NCI-H2196 treated with DMSO at 0.1 percent for 48 hours (cell line): ENCODE data around the gene TMEM63B.
"Not testable (repeated sequence)": the region's sequence is repeated elsewhere in the genome, so short reads cannot be mapped to it uniquely, and the experiment has no call there.

Experiments
- DNase-seq: peaks from one replicate; lab custom pipeline; 2025; ENCODE audit not compliant: unreplicated experiment; lab: John Stamatoyannopoulos, UW

Gene TMEM63B

GRCh38 chr6:44142835-44143234 is 15.5 kb downstream of the TMEM63B start:
- DNase-seq = no peak

DNA sequence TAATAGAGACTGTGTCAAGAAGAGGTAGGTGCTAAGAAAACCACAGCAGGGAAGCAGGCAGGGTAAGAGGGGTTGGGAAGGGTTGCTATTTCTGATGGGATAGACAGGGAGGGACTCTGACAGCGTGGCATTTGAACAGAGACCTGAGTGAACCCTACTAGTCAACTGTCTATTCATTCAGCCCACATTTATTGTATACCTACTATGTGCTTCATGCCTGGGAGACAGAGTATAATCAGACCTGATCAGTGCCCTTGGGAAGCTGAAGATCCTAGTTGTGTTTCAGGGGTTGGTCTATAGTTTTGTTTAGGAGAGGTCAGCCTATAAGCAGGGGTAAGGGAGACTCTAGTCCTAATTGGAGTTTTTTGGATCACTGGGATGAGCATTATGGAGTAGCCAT is 16.4 kb downstream of the TMEM63B start:
- DNase-seq = no peak

DNA sequence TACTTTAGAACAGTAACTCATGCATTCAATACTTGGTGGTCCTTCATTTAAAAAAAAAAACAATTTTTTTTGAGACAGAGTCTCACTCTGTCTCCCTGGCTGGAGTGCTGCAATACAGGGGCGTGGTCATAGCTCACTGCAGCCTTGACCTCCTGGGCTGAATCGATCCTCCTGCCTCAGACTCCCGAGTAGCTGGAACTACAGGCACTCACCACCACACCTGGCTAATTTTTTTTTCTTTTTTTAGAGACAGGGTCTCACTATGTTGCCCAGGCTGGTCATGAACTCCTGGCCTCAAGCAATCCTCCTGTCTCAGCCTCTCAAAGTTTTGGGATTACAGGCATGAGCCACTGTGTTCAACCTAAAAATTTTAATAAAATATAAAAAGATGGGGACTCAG is 17.2 kb downstream of the TMEM63B start:
- DNase-seq = not testable (repeated sequence)

DNA sequence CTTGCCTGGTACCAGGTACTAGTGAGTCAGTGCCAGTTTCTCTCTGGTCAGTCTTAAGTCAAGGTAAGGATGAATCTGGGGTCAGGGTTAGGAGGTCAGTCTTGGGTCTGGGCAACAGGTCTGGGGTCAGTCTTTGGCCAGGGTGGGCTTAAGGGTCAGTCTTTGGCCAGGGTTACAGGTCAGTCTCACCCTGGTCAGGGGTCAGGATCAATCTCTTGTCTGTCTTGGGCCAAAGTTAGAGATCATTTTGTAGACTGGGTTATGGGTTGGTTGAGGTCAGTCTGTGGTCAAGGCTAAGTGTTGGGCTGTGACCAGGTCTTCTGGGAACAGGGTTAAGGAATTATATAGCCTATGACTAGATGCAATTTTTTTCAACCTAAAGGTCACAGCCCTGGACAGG is 18.5 kb downstream of the TMEM63B start:
- DNase-seq = no peak

DNA sequence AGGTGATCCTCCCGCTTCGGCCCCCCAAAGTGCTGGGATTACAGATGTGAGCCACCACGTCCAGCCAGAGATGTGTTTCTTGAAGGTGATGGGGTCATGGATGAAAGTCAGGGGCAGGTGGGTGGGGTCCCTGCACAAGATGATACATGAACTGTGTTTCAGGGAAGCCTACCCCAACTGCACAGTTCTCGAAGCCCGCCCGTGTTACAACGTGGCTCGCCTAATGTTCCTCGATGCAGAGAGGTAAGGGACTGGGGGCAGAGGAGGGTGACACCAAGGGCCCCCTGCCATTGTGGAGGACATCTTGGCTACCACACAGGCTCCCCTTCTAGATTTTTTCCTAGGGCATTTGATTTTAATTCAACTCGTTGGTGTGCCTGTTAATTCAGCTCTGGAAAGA is 19.3 kb downstream of the TMEM63B start:
- DNase-seq = no peak

DNA sequence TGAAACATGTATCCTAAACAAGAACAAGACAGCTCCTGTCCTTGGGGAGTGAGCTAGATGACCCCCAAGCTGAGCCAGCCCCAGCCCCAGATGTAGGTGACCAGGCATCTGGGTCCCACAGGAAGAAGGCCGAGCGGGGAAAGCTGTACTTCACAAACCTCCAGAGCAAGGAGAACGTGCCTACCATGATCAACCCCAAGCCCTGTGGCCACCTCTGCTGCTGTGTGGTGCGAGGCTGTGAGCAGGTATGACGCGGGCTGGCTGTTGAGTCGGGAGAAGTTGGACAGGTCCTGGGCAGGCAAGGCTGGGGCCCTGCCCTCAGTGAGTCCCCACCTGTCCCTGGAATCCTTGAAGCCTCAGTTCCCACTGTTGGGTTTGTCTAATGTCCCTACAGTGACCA is 19.9 kb downstream of the TMEM63B start:
- no peak for DNase-seq

DNA sequence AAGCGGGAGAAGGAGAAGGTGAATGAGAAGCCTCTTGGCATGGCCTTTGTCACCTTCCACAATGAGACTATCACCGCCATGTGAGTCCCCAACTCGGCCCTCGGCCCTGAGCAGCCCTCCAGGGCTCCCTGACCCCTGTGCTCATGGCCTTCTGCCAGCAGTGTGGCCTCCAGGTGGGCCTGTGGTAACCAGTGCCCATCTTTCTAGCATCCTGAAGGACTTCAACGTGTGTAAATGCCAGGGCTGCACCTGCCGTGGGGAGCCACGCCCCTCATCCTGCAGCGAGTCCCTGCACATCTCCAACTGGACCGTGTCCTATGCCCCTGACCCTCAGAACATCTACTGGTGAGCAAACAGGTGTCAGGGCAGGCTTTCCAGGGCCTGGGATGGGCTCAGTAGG is 21.0 kb downstream of the TMEM63B start:
- no peak for DNase-seq

DNA sequence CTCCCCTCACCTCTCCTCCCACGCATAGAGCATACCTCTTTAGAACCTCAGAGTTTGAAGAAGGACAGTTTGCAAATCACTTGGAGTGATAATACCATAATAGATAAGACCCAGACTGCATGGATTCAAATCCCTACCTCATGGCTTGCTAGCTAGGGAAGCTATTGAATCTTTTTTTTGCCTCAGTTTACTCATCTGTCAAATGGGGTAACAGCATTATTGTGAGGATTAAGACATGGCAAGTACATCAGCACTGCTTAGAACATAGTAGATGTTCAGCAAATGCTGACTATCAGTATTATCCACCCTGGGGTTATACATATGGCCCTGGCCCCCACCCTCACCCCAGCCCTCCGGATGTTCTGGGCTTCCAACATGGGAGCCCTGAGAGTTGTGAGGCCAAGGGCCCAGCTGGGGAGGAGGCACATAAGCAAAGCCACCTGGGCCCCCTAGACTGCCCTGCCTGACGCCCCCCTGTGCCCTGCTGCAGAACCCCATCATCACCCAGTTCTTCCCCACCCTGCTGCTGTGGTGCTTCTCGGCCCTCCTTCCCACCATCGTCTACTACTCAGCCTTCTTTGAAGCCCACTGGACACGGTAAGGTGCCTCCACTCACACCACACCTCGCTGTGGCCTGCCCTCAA is 22.1 kb downstream of the TMEM63B start:
- DNase-seq = no peak

- DNase-seq = no peak
Measured at GRCh38 chr6:44150317-44150917, 23.1 kb downstream of the TMEM63B start.

DNA sequence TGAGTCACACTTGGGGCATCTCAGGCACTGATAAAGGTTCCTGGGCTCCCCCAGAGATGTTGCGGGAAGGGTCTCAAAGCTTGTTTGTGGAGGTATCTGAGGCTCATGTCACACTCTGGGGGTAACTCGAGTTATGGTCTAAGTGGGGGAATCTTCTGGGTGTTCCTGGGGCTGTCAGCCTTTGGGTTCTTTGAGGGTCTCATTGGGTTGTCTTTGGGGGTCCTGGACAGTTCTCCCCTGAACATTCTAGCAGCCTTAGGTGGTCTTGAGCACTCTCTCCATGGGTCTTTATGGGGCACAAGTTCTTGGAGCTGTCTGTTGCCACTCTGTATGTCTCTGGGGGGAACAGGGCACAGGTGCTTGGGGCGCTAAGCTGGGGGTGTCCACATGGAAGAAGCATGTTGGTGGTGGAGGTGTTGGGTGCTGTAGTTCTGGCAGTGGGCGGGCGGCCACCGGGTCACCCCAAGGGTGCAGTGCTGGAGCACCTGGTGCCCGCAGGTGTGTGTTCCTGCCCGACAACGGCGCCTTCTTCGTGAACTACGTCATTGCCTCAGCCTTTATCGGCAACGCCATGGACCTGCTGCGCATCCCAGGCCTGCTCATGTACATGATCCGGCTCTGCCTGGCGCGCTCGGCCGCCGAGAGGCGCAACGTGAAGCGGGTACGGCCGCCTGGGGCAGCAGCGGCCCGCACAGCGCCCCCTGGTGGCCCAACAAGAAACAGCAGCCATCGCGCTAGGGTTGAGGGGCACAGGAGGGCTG is 24.2 kb downstream of the TMEM63B start:
- no peak for DNase-seq

DNA sequence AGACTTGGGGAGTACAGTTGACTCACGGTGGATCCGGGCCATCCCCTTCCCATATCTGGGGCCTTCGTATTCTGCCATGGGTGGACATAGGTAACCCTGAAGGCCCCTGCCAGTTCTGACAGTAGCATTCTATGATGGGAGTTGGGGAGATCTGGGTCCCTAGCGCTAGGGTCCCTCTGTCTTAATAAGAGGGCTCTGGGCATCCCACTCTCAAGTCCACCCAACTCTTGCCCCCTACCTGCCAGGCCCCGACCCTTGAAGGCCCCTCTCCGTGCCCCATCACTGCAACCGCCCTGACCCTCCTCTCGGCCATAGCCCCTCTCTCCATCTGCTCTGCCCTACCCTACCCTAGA is 24.7 kb downstream of the TMEM63B start:
- DNase-seq = no peak

DNA sequence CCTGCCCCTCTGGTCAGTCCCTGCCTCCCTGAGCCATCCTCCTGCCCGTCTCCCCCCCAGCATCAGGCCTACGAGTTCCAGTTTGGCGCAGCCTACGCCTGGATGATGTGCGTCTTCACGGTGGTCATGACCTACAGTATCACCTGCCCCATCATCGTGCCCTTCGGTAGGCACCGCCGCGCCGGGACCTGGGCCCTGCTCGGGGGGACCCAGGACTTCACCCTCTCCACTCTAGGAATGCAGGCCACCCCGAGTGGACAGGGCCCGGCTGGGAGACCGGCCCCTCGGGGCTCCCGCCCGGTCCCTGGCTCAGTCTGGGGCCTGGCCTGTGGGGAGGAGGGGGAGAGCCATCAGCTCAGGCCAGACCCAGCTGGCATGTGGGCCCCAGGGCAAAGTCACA is 25.2 kb downstream of the TMEM63B start:
- no peak for DNase-seq

DNA sequence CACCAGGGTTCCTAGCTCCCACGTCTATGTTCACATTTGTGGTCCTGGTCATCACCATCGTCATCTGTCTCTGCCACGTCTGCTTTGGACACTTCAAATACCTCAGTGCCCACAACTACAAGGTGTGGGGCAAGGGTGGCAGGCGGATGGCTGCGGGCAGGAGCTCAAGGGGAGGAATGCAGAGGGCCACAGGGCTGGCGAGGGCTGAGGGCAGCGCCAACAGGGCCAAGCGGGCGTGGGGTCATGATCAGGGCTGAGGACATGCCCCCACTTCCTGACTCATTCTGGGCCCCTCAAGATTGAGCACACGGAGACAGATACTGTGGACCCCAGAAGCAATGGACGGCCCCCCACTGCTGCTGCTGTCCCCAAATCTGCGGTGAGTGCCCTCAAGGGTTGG is 26.7 kb downstream of the TMEM63B start:
- DNase-seq = no peak

- DNase-seq = no peak
Measured at GRCh38 chr6:44156494-44157151, 29.3 kb downstream of the TMEM63B start.

DNA sequence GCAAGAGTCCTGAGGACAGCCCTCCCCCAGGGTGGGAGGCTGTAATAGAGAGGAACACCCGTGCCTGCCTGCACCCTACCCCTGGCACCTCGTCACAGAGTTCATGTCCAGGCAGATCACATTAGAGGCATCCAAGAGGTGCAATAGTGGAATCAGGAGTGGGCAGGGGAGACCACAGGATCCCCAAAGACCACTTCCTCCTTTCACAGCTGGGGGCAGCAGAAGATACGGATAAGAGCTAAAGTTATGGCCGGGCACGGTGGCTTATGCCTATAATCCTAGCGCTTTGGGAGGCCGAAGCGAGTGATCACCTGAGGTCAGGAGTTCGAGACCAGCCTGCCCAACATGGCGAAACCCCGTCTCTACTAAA is 29.8 kb downstream of the TMEM63B start:
- DNase-seq = no peak

- DNase-seq = no peak
Measured at GRCh38 chr6:44158770-44159228, 31.4 kb downstream of the TMEM63B start, which contains the start of gene CAPN11. Gene CAPN11 (plus strand): TSS chr6:44158820. CDS start chr6:44158849, 29 bp downstream.

DNA sequence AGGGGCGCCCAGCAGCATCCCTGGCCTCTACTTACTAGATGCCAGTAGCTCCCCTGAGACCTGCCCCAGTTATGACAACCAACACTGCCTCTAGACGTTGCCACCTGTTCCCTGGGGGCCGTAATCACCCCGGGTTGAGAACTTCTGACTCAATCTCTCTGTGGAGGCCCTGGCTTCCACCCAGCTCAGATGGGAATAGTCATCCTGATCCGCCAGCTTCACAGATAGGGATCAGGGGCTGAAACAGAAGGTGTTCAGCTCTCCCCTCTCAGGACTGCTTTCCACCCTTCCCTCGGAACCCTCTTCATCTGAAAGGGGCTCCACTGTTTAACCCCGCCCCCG is 34.6 kb downstream of the TMEM63B start:
- DNase-seq = no peak

DNA sequence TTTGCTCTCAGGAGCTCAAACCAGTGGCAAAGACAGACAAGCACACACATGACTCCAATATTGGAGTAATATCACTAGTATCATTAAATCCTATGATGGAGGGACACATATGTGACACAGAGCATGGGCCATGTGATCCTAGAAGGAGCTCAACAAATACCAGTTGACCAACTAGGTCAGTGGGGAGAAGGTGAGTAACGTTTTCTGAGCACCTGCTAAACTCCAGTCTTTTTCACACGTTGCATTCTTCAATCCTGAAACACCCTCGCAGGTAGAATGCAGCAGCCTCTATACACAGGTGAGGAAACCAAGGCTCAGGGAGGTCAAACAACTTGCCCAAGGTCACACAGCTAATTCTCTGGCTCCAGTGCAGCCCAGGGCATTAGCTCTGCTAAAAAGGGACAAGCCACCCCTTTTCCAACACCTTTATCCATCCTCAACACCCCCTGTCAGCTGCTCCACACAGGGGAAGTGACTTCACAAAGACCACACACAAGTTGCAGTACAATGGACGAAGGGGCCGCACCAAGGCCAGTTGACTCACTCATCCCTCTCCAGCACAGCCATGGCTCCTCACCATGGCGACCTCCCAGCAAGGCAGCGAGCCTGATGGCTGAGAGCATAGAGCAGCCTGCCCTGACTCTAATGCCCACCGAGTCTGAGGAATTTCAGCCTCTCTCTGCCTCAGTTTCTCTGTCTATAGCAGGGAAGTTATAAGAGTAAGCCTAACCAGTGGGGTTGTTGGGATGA is 35.7 kb downstream of the TMEM63B start:
- no peak for DNase-seq

DNA sequence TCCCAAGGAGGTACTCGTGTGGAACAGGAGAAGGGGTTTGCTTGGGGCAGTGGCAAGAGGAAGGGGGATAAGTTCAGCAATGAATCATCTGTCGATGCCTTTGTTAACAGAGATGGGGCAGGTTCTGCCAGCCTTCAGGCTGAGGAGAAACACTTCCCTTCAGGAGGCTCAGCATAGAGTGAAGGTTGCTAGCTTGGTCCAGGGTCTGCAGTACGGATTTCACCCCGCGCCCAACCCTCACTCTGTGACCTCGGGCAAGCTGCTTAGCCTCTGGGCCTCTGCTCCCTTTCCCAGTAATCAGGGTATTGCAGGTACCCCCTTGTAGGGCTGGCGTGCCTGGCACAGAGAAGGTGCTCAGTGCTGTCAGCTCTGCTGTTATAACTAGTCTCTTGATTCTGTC is 38.8 kb downstream of the TMEM63B start:
- DNase-seq = no peak

GRCh38 chr6:44166591-44167184 is 39.3 kb downstream of the TMEM63B start:
- DNase-seq = no peak

DNA sequence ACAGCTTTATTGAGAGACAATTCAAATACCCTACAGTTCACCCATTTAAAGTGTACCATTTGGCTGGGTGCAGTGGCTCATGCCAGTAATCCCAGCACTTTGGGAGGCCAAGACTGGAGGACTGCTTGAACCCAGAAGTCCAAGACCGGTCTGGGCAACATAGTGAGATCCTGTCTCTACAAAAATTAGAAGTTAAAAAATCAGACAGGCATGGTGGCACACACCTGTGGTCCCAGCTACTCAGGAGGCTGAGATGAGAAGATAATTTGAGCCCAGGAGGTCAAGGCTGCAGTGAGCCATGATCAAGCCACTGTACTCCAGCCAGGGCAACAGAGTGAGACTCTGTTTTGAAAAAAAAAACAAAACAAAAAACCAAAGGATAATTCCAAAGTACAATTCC is 40.2 kb downstream of the TMEM63B start:
- no peak for DNase-seq
